SK-N-SH (cell line): Measurements from ENCODE around the gene WNT16. TPM values are rescaled to one million over a fixed set of nuclear protein-coding genes. Genes with fewer than 3 reads are reported as not detected.
A peak's percentile ranks its signal among the peaks of the same experiment; 100 is the strongest.

ENCODE experiments used
- CTCF ChIA-PET: fragments of 300-600, 350-600 bp; formaldehyde crosslinking; extraction: SDS; loops from one replicate; lab custom pipeline; 2021; lab: Yijun Ruan, JAX
- POLR2A ChIA-PET: fragments of 350-600 bp; sonication (Branson Sonifier 250); formaldehyde crosslinking; extraction: SDS; loops from one replicate; lab custom pipeline; 2020; ENCODE audit warnings: antibody characterized with exemption, inconsistent platforms; lab: Yijun Ruan, JAX
- DNase-seq: peaks from one replicate; pipeline ENCODE4 v3.0.0; 2012
- H2AFZ ChIP-seq: fragments of 200-600 bp; sonication (generic); 2 replicates; pipeline ENCODE4 v1.8.1; 2016; ENCODE audit warnings: antibody characterized with exemption, mild to moderate bottlenecking, low read depth
- H3F3A ChIP-seq: fragments of 200-600 bp; sonication (generic); replicated peaks from 2 replicates; pipeline ENCODE3; 2016; ENCODE audit warnings: antibody characterized with exemption, mild to moderate bottlenecking; ENCODE audit not compliant: insufficient read depth
- H3K27ac ChIP-seq, 2 experiments: fragments of 200-500 bp in 1 of 2; fragments of 200-600 bp in 1 of 2; sonication (Bioruptor generic) in 1 of 2; sonication (generic), shearing (Covaris generic) in 1 of 2; 2 replicates each; pipeline versions ENCODE4 v1.5.1 to v1.6.1; 2014 to 2016; ENCODE audit warnings: low read depth in 2 of 2, inconsistent platforms in 1 of 2, low read length in 1 of 2, mild to moderate bottlenecking in 1 of 2, mixed read lengths in 1 of 2
- H3K27me3 ChIP-seq: fragments of 200-600 bp; sonication (generic), shearing (Covaris generic); 2 replicates; pipeline ENCODE4 v1.6.1; 2016; ENCODE audit warnings: mixed run types; ENCODE audit not compliant: insufficient read depth
- H3K36me3 ChIP-seq, 2 experiments: fragments of 200-500 bp in 1 of 2; fragments of 200-600 bp in 1 of 2; sonication (Bioruptor generic) in 1 of 2; sonication (generic) in 1 of 2; replicated peaks in 1 of 2; 2 replicates each; pipeline versions ENCODE3 to v1.5.1; 2014 to 2016; ENCODE audit warnings: low read length in 1 of 2, mild to moderate bottlenecking in 1 of 2; ENCODE audit not compliant: insufficient read depth in 2 of 2, control insufficient read depth in 1 of 2
- H3K4me1 ChIP-seq, 2 experiments: fragments of 200-500 bp in 1 of 2; fragments of 200-600 bp in 1 of 2; sonication (Bioruptor generic) in 1 of 2; sonication (generic), shearing (Covaris generic) in 1 of 2; 2 replicates each; pipeline versions ENCODE4 v1.5.1 to v1.6.1; 2014 to 2016; ENCODE audit warnings: low read depth in 1 of 2, low read length in 1 of 2, mixed run types in 1 of 2; ENCODE audit not compliant: insufficient read depth in 2 of 2, control insufficient read depth in 1 of 2
- H3K4me2 ChIP-seq: fragments of 200-600 bp; sonication (generic), shearing (Covaris generic); 2 replicates; pipeline ENCODE4 v1.6.1; 2017; ENCODE audit warnings: mixed run types
- H3K4me3 ChIP-seq, 2 experiments: fragments of 200-500 bp in 1 of 2; fragments of 200-600 bp in 1 of 2; sonication (Bioruptor generic) in 1 of 2; sonication (generic), shearing (Covaris generic) in 1 of 2; 2 replicates each; pipeline versions ENCODE4 v1.5.1 to v1.8.1; 2014 to 2016; ENCODE audit warnings: low read depth in 2 of 2, inconsistent platforms in 1 of 2, low read length in 1 of 2, mild to moderate bottlenecking in 1 of 2, mixed read lengths in 1 of 2, moderate library complexity in 1 of 2
- H3K79me2 ChIP-seq: fragments of 200-600 bp; sonication (generic); 2 replicates; pipeline ENCODE4 v1.8.1; 2017; ENCODE audit warnings: mild to moderate bottlenecking; ENCODE audit not compliant: insufficient read depth
- H3K9ac ChIP-seq: fragments of 200-600 bp; sonication (generic); 2 replicates; pipeline ENCODE4 v1.6.1; 2017; ENCODE audit warnings: mixed run types
- H3K9me2 ChIP-seq: fragments of 200-600 bp; sonication (generic); 2 replicates; pipeline ENCODE4 v1.6.1; 2017; ENCODE audit warnings: mixed run types
- H3K9me3 ChIP-seq: fragments of 200-600 bp; sonication (generic); 2 replicates; pipeline ENCODE4 v1.6.1; 2017; ENCODE audit warnings: mixed run types, mild to moderate bottlenecking, moderate library complexity
- H4K20me1 ChIP-seq: fragments of 200-600 bp; sonication (generic); 2 replicates; pipeline ENCODE4 v1.6.1; 2017; ENCODE audit warnings: mild to moderate bottlenecking, mixed run types; ENCODE audit not compliant: insufficient read depth
- CHD2 ChIP-seq: fragments of 150-350 bp; IDR thresholded peaks from 2 replicates; pipeline ENCODE4 v1.6.1; 2018; ENCODE audit warnings: low read length; ENCODE audit not compliant: partially characterized antibody
- EP300 ChIP-seq, 2 experiments: IDR thresholded peaks; 2 replicates each; pipeline versions ENCODE4 v1.4.0 to v1.6.1; 2012; ENCODE audit warnings: borderline replicate concordance in 1 of 2, low read depth in 1 of 2, low read length in 1 of 2
- FOXJ3 ChIP-seq: sonication (generic); formaldehyde crosslinking; IDR thresholded peaks from 2 replicates; pipeline ENCODE4 v1.5.1; 2020; ENCODE audit warnings: mild to moderate bottlenecking, missing genetic modification reagents
- FOXM1 ChIP-seq: IDR thresholded peaks from 2 replicates; pipeline ENCODE4 v1.4.0; 2012; ENCODE audit warnings: low read depth, mild to moderate bottlenecking
- GABPA ChIP-seq: IDR thresholded peaks from 2 replicates; pipeline ENCODE4 v1.4.0; 2012; ENCODE audit warnings: low read depth, mild to moderate bottlenecking
- GATA2 ChIP-seq: sonication (generic); formaldehyde crosslinking; IDR thresholded peaks from 2 replicates; pipeline ENCODE4 v1.5.0; 2020; ENCODE audit warnings: mild to moderate bottlenecking, missing genetic modification reagents
- IRF3 ChIP-seq: fragments of 150-350 bp; IDR thresholded peaks from 2 replicates; pipeline ENCODE4 v1.6.1; 2016; ENCODE audit warnings: mild to moderate bottlenecking, low read depth, low read length
- MEF2A ChIP-seq: IDR thresholded peaks from 2 replicates; pipeline ENCODE4 v1.4.0; 2012; ENCODE audit warnings: low read depth, borderline replicate concordance
- REST ChIP-seq: IDR thresholded peaks from 2 replicates; pipeline ENCODE4 v1.6.1; 2012; ENCODE audit warnings: mild to moderate bottlenecking, low read depth, low read length, moderate library complexity
- RFX5 ChIP-seq: IDR thresholded peaks from 2 replicates; pipeline ENCODE4 v1.6.1; 2012; ENCODE audit warnings: mild to moderate bottlenecking, improper control_type of control experiment, low read length
- TEAD4 ChIP-seq: IDR thresholded peaks from 2 replicates; pipeline ENCODE4 v1.4.0; 2012; ENCODE audit warnings: mild to moderate bottlenecking, borderline replicate concordance; ENCODE audit not compliant: insufficient read depth
- USF1 ChIP-seq: IDR thresholded peaks from 2 replicates; pipeline ENCODE4 v1.4.0; 2012; ENCODE audit warnings: low read depth, borderline replicate concordance
- ZBTB33 ChIP-seq: IDR thresholded peaks from 2 replicates; pipeline ENCODE4 v1.4.0; 2012; ENCODE audit warnings: low read depth, borderline replicate concordance
- WGBS: methylation state at CpG from one replicate; pipeline ENCODE4 v1.1.6; 2017; ENCODE audit warnings: low lambda C conversion rate; 5-methylcytosine and 5-hydroxymethylcytosine counted together
- polyA plus RNA-seq, 3 experiments: library from polyadenylated mRNA; depleted of rRNA; stranded (reverse); fragments of >200 nt; gene quantifications; 2 replicates each; pipeline ENCODE4 v1.2.3, GENCODE V29; 2012

Gene WNT16
- polyA plus RNA-seq, 1 of the 3 experiments (the other 2 are of a cell fraction): 0.05 TPM

- CTCF ChIA-PET: interaction anchor here (1.1 to 1.2 kb wide), 3 partner anchors 36 to 173 kb away, joined by 4 read pairs; partner anchors contain the start of gene FAM3C
- Histone ChIP-seq H3K4me2 (no peak overlapping the region), H3K36me3 (no peaks in the 10 kb centered on the region)
Measured at GRCh38 chr7:121300685-121301420, 27.9 kb upstream of the WNT16 start.

More at GRCh38 chr7:121300685-121301420, 27.9 kb upstream of the WNT16 start:
- H3K4me3 ChIP-seq: no peak overlapping the region
- peaks cover 0 to 51% of the 10 kb centered on the region in 2 experiments; a peak in 2 of 4 replicates for H3K4me1 ChIP-seq
- H3K9ac ChIP-seq: no peak overlapping the region
- TF ChIP-seq IRF3 (no peak), RFX5 (no peak), ZBTB33 (no peak), GATA2 (CRISPR knock-in tag) (no peak), CHD2 (no peak), TEAD4 (no peak), MEF2A (no peak), USF1 (no peak), EP300 (IDR thresholded peaks at IDR 0.05; ENCODE audit: borderline replicate concordance in 1 of 2, low read depth in 1 of 2, low read length in 1 of 2) (no peak), GABPA (no peak), FOXJ3 (CRISPR knock-in tag) (no peak), REST (no peak), FOXM1 (no peak)
- no peaks in the 10 kb centered on the region for H4K20me1 ChIP-seq
- DNase-seq: no peak
- no peaks in the 10 kb centered on the region for H3F3A ChIP-seq
- 79% methylated on average over 2 of the region's 2 CpGs for WGBS
- H3K27me3 ChIP-seq: no peaks in the 10 kb centered on the region
- no peaks in the 10 kb centered on the region for H3K79me2 ChIP-seq
- H3K9me3 ChIP-seq: no peaks in the 10 kb centered on the region
- no peaks in the 10 kb centered on the region for H3K9me2 ChIP-seq
- POLR2A ChIA-PET: no interaction called here
- H3K27ac ChIP-seq: peak overlapping the region in 1 of 2 experiments; percentile 2; a peak in 1 of 4 replicates
- H2AFZ ChIP-seq: no peak overlapping the region
